Natural killer cell (primary cell): ENCODE data around the gene PIK3AP1. TPM values are rescaled to one million over a fixed set of nuclear protein-coding genes. Genes with fewer than 3 reads are reported as not detected.

Experiments used
- ATAC-seq, 3 donors: fragments of 150-1000 bp in 2 of 3; fragments of 200-7000 bp in 1 of 3; cut with Tn5 transposase; 1 replicate in 1 of 3; 2 replicates in 2 of 3; pipeline ENCODE4 v1.10.0; 2021; ENCODE audit warnings: mild to moderate bottlenecking in 2 of 3, moderate library complexity in 2 of 3
- DNase-seq, 2 donors: peaks; one replicate each; pipeline versions ENCODE4 v3.0.0 to v3.0.0-alpha.2; 2013 to 2021; ENCODE audit warnings: mixed read lengths in 1 of 2
- H3K27ac ChIP-seq: one replicate; pipeline ENCODE4 v1.5.1; 2013; ENCODE audit warnings: mild to moderate bottlenecking, low read length
- H3K27me3 ChIP-seq: one replicate; pipeline ENCODE4 v1.6.1; 2013; ENCODE audit warnings: low read length; ENCODE audit not compliant: control insufficient read depth, insufficient read depth
- H3K36me3 ChIP-seq: one replicate; pipeline ENCODE4 v1.6.1; 2013; ENCODE audit warnings: low read length; ENCODE audit not compliant: control insufficient read depth, insufficient read depth
- H3K4me1 ChIP-seq: one replicate; pipeline ENCODE4 v1.6.1; 2013; ENCODE audit warnings: low read length; ENCODE audit not compliant: control insufficient read depth, insufficient read depth
- H3K4me3 ChIP-seq: one replicate; pipeline ENCODE4 v1.5.1; 2013; ENCODE audit warnings: low read length
- H3K9me3 ChIP-seq: one replicate; pipeline ENCODE4 v1.6.1; 2013; ENCODE audit warnings: low read length; ENCODE audit not compliant: control insufficient read depth, insufficient read depth
- H3K27ac Mint-ChIP-seq, 2 donors: one replicate each; pipeline ENCODE4 v1.8.0; 2022; ENCODE audit warnings: mild to moderate bottlenecking in 2 of 2, mixed read lengths in 2 of 2, moderate library complexity in 1 of 2
- H3K27me3 Mint-ChIP-seq, 2 donors: one replicate each; pipeline ENCODE4 v1.8.0; 2022; ENCODE audit warnings: low read depth in 2 of 2, mixed read lengths in 2 of 2
- H3K36me3 Mint-ChIP-seq: one replicate; pipeline ENCODE4 v1.8.0; 2022; ENCODE audit warnings: mixed read lengths
- H3K4me1 Mint-ChIP-seq, 2 donors: one replicate each; pipeline ENCODE4 v1.8.0; 2022; ENCODE audit warnings: mixed read lengths in 2 of 2
- H3K4me3 Mint-ChIP-seq: one replicate; pipeline ENCODE4 v1.8.0; 2022; ENCODE audit warnings: mild to moderate bottlenecking, moderate library complexity, mixed read lengths
- H3K9me3 Mint-ChIP-seq, 2 donors: one replicate each; pipeline ENCODE4 v1.8.0; 2022; ENCODE audit warnings: mixed read lengths in 2 of 2
- WGBS: methylation state at CpG from one replicate; pipeline ENCODE4 v1.1.7; 2013; ENCODE audit warnings: missing lambda C conversion rate; ENCODE audit not compliant: insufficient coverage; 5-methylcytosine and 5-hydroxymethylcytosine counted together
- intact Hi-C: fragments of 100-400 bp; cut with micrococcal nuclease; formaldehyde crosslinking; loops from one replicate; pipeline ENCODE4 v1.14.2; 2022
- total RNA-seq, 4 donors: library from RNA; stranded (reverse); fragments of 120-200 nt in 1 of 4; gene quantifications; one replicate each; pipeline versions ENCODE4 v1.2.3 to v1.2.4, GENCODE V29; 2013 to 2022
- TF ChIP-seq, protein P1 (sequence below): fragments of 200-600 bp; IDR thresholded peaks from one replicate; pipeline ENCODE4 v1.8.0; 2022; ENCODE audit warnings: antibody characterized with exemption

PIK3AP1 gene
- total RNA-seq, 3 donors from 2014 or later (not counting 1 experiment from before 2014, with no cell fraction given): 95.3 to 137 (median 97.1) TPM

GRCh38 chr10:96678725-96679124 is 41.6 kb downstream of the PIK3AP1 start:
- H3K36me3 Mint-ChIP-seq: peaks cover 10% of the 10 kb centered on the region
- Histone ChIP-seq H3K9me3 (no peaks in the 10 kb centered on the region), H3K4me1 (peaks cover 55% of the 10 kb centered on the region), H3K36me3 (no peaks in the 10 kb centered on the region), H3K27me3 (no peaks in the 10 kb centered on the region), H3K27ac (peak overlapping the region; percentile 26), H3K4me3 (no peak overlapping the region)
- peak overlapping the region; percentile 84 to 94 for H3K27ac Mint-ChIP-seq
- ATAC-seq (no peak), DNase-seq (no peak)
- no peaks in the 10 kb centered on the region for H3K27me3 Mint-ChIP-seq
- intact Hi-C loops: no loop called here
- TF ChIP-seq, protein P1, sequence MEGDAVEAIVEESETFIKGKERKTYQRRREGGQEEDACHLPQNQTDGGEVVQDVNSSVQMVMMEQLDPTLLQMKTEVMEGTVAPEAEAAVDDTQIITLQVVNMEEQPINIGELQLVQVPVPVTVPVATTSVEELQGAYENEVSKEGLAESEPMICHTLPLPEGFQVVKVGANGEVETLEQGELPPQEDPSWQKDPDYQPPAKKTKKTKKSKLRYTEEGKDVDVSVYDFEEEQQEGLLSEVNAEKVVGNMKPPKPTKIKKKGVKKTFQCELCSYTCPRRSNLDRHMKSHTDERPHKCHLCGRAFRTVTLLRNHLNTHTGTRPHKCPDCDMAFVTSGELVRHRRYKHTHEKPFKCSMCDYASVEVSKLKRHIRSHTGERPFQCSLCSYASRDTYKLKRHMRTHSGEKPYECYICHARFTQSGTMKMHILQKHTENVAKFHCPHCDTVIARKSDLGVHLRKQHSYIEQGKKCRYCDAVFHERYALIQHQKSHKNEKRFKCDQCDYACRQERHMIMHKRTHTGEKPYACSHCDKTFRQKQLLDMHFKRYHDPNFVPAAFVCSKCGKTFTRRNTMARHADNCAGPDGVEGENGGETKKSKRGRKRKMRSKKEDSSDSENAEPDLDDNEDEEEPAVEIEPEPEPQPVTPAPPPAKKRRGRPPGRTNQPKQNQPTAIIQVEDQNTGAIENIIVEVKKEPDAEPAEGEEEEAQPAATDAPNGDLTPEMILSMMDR: no peak
- peaks cover 0 to 3% of the 10 kb centered on the region in 2 donors for H3K9me3 Mint-ChIP-seq
- H3K4me1 Mint-ChIP-seq: peaks cover 73 to 82% of the 10 kb centered on the region in 2 donors
- no CpG with 5 or more reads among the region's 1 CpG for WGBS
- H3K4me3 Mint-ChIP-seq: peak overlapping the region; percentile 55

- Histone ChIP-seq H3K27ac (peak overlapping the region; percentile 82), H3K9me3 (no peaks in the 10 kb centered on the region), H3K4me1 (peaks cover 78% of the 10 kb centered on the region), H3K27me3 (no peaks in the 10 kb centered on the region), H3K4me3 (no peak overlapping the region), H3K36me3 (no peaks in the 10 kb centered on the region)
- 90% methylated on average over 9 of the region's 10 CpGs for WGBS
- Mint-ChIP-seq H3K9me3 (peaks cover 0 to 3% of the 10 kb centered on the region in 2 donors), H3K27ac (peak overlapping the region; percentile 94 to 99), H3K4me3 (peak overlapping the region; percentile 80), H3K27me3 (no peaks in the 10 kb centered on the region), H3K36me3 (peaks cover 9% of the 10 kb centered on the region), H3K4me1 (peaks cover 76 to 82% of the 10 kb centered on the region in 2 donors)
- ATAC-seq (no peak), DNase-seq (no peak)
- intact Hi-C loops: loop anchor here (1.0 kb wide), 1 partner anchor 19 kb away; no protein-coding TSS in a partner anchor
- TF ChIP-seq, protein P1: no peak
These were observed 43.8 kb downstream of the PIK3AP1 start for GRCh38 chr10:96676272-96677112.

DNA sequence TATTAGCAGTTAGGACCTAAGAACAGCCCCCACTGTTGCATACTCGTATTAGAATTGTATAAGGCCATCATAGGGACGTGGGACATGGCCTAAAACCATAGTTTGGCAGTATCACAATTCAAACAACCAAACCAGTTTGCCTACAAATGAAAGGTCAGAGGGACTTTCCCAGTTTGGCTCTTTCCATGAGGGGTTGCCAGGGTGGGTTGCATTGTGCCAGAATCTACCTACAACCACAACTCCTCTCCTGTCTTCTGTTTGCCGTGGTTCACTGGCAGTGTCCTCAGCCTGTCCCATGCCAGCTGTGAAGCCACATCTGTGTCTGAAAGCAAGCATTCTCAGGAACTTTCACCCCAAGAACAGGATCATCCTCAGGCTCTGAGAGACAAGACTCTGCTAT is 44.5 kb downstream of the PIK3AP1 start:
- TF ChIP-seq, protein P1: no peak
- WGBS: 48% methylated on average over 3 of the region's 3 CpGs
- intact Hi-C loops: no loop called here
- no peaks in the 10 kb centered on the region for H3K9me3 ChIP-seq
- H3K4me1 Mint-ChIP-seq: peaks cover 76 to 82% of the 10 kb centered on the region in 2 donors
- H3K4me3 ChIP-seq: no peak overlapping the region
- H3K27ac Mint-ChIP-seq: peak overlapping the region; percentile 94 to 99
- no peak for DNase-seq
- peaks cover 0 to 3% of the 10 kb centered on the region in 2 donors for H3K9me3 Mint-ChIP-seq
- H3K27me3 ChIP-seq: no peaks in the 10 kb centered on the region
- H3K36me3 Mint-ChIP-seq: peaks cover 3% of the 10 kb centered on the region
- H3K4me1 ChIP-seq: peaks cover 84% of the 10 kb centered on the region
- H3K36me3 ChIP-seq: no peaks in the 10 kb centered on the region
- H3K27me3 Mint-ChIP-seq: no peaks in the 10 kb centered on the region
- H3K4me3 Mint-ChIP-seq: peak overlapping the region; percentile 63
- no peak for ATAC-seq
- H3K27ac ChIP-seq: peak overlapping the region; percentile 82
